CD14-positive monocyte (primary cell): ENCODE results near the gene ITK. TPM values are rescaled to one million over a fixed set of nuclear protein-coding genes. Genes with fewer than 3 reads are reported as not detected.

Source experiments
- DNase-seq, 3 donors: peaks; one replicate each; pipeline ENCODE4 v3.0.0-alpha.2; 2011 to 2022
- H2AFZ ChIP-seq: 2 replicates; pipeline ENCODE4 v1.6.0; 2012; ENCODE audit warnings: mild to moderate bottlenecking, low read depth, low read length, inconsistent platforms; ENCODE audit not compliant: insufficient read depth, poor library complexity, severe bottlenecking
- H3K27ac ChIP-seq, 2 donors: 1 replicate in 1 of 2; 2 replicates in 1 of 2; pipeline ENCODE4 v1.5.1; 2012 to 2013; ENCODE audit warnings: low read length in 2 of 2, control low read depth in 1 of 2, inconsistent platforms in 1 of 2, low read depth in 1 of 2, mild to moderate bottlenecking in 1 of 2
- H3K27me3 ChIP-seq, 2 donors: one replicate each; pipeline versions ENCODE4 v1.6.0 to v1.6.1; 2011 to 2013; ENCODE audit warnings: low read length in 2 of 2; ENCODE audit not compliant: control insufficient read depth in 2 of 2, insufficient read depth in 2 of 2
- H3K36me3 ChIP-seq, 2 donors: replicated peaks in 1 of 2; 1 replicate in 1 of 2; 2 replicates in 1 of 2; pipeline versions ENCODE4 v1.5.1 to v1.6.1; 2012 to 2013; ENCODE audit warnings: low read length in 2 of 2, control low read depth in 1 of 2, inconsistent platforms in 1 of 2, mild to moderate bottlenecking in 1 of 2; ENCODE audit not compliant: insufficient read depth in 2 of 2, control insufficient read depth in 1 of 2
- H3K4me1 ChIP-seq, 2 donors: 1 replicate in 1 of 2; 2 replicates in 1 of 2; pipeline versions ENCODE4 v1.5.1 to v1.6.1; 2012 to 2013; ENCODE audit warnings: low read length in 2 of 2, control low read depth in 1 of 2, inconsistent platforms in 1 of 2, mild to moderate bottlenecking in 1 of 2, moderate library complexity in 1 of 2; ENCODE audit not compliant: insufficient read depth in 2 of 2, control insufficient read depth in 1 of 2
- H3K4me2 ChIP-seq: replicated peaks from 2 replicates; pipeline ENCODE3; 2012; ENCODE audit warnings: low read length, moderate library complexity, mild to moderate bottlenecking; ENCODE audit not compliant: poor library complexity, severe bottlenecking; ENCODE audit errors: extremely low read depth
- H3K4me3 ChIP-seq, 3 experiments: fragments of 200-600 bp in 1 of 3; sonication (generic) in 1 of 3; replicated peaks in 1 of 3; 1 replicate in 2 of 3; 2 replicates in 1 of 3; pipeline ENCODE4 v1.5.1; 2011 to 2013; ENCODE audit warnings: low read length in 3 of 3, mild to moderate bottlenecking in 3 of 3, control low read depth in 2 of 3, low read depth in 2 of 3, inconsistent platforms in 1 of 3, moderate library complexity in 1 of 3
- H3K79me2 ChIP-seq: 2 replicates; pipeline ENCODE4 v1.6.0; 2012; ENCODE audit warnings: mild to moderate bottlenecking, control low read depth, inconsistent platforms, low read length, moderate library complexity; ENCODE audit not compliant: insufficient read depth
- H3K9ac ChIP-seq: 2 replicates; pipeline ENCODE4 v1.6.0; 2017; ENCODE audit warnings: low read length, mild to moderate bottlenecking; ENCODE audit not compliant: insufficient read depth, poor library complexity, severe bottlenecking
- H3K9me3 ChIP-seq, 2 donors: replicated peaks in 1 of 2; 1 replicate in 1 of 2; 2 replicates in 1 of 2; pipeline versions ENCODE4 v1.5.1 to v1.6.1; 2012 to 2013; ENCODE audit warnings: low read length in 2 of 2, control low read depth in 1 of 2; ENCODE audit not compliant: control insufficient read depth in 1 of 2, insufficient read depth in 1 of 2
- H4K20me1 ChIP-seq: 2 replicates; pipeline ENCODE4 v1.6.0; 2012; ENCODE audit warnings: mild to moderate bottlenecking, low read length, control low read depth, moderate library complexity; ENCODE audit not compliant: insufficient read depth
- H3K27ac Mint-ChIP-seq, 7 donors: one replicate each; pipeline ENCODE4 v1.8.0; 2020; ENCODE audit warnings: mild to moderate bottlenecking in 7 of 7, mixed read lengths in 7 of 7, moderate library complexity in 6 of 7, inconsistent platforms in 2 of 7
- H3K27me3 Mint-ChIP-seq, 3 donors: one replicate each; pipeline ENCODE4 v1.8.0; 2021 to 2022; ENCODE audit warnings: low read depth in 3 of 3, mild to moderate bottlenecking in 3 of 3, mixed read lengths in 3 of 3, moderate library complexity in 3 of 3, inconsistent platforms in 1 of 3
- H3K36me3 Mint-ChIP-seq, 2 donors: one replicate each; pipeline ENCODE4 v1.8.0; 2020; ENCODE audit warnings: mixed read lengths in 2 of 2, inconsistent platforms in 1 of 2, mild to moderate bottlenecking in 1 of 2
- H3K4me1 Mint-ChIP-seq: one replicate; pipeline ENCODE4 v1.8.0; 2020; ENCODE audit warnings: mild to moderate bottlenecking, mixed read lengths
- H3K4me3 Mint-ChIP-seq, 2 donors: one replicate each; pipeline ENCODE4 v1.8.0; 2020; ENCODE audit warnings: mild to moderate bottlenecking in 2 of 2, mixed read lengths in 2 of 2, moderate library complexity in 1 of 2
- H3K9me3 Mint-ChIP-seq, 7 donors: one replicate each; pipeline ENCODE4 v1.8.0; 2020 to 2022; ENCODE audit warnings: mixed read lengths in 7 of 7, mild to moderate bottlenecking in 6 of 7, moderate library complexity in 6 of 7, inconsistent platforms in 2 of 7
- WGBS: methylation state at CpG from one replicate; pipeline ENCODE4 v1.1.5; 2013; ENCODE audit warnings: missing lambda C conversion rate; ENCODE audit not compliant: insufficient coverage; 5-methylcytosine and 5-hydroxymethylcytosine counted together
- intact Hi-C, 2 donors: fragments of 100-400 bp; cut with micrococcal nuclease; formaldehyde crosslinking; loops; one replicate each; pipeline versions ENCODE4 v1.15.0 to v1.15.1; 2023
- polyA plus RNA-seq, 3 donors: library from polyadenylated mRNA; depleted of rRNA in 1 of 3; unstranded in 2 of 3; stranded (reverse) in 1 of 3; fragments of 300-500 nt in 2 of 3; fragments of >200 nt in 1 of 3; fragmentation: Illumina TruSeq in 2 of 3; gene quantifications; 1 replicate in 2 of 3; 2 replicates in 1 of 3; pipeline ENCODE4 v1.2.3, GENCODE V29; 2012 to 2021
- TF ChIP-seq, protein P1 (sequence below): fragments of 200-600 bp; IDR thresholded peaks from one replicate; pipeline ENCODE4 v1.8.0; 2022; ENCODE audit warnings: antibody characterized with exemption, mild to moderate bottlenecking

Gene ITK
- polyA plus RNA-seq, 3 donors: 0.03 to 0.60 (median 0.39) TPM

GRCh38 chr5:157282150-157282549, 101.5 kb downstream of the ITK start:
- no peak overlapping the region for H3K4me3 ChIP-seq
- intact Hi-C loops: no loop called here

GRCh38 chr5:157283434-157283833, 102.8 kb downstream of the ITK start:
- Mint-ChIP-seq H3K9me3 (no peaks in the 10 kb centered on the region), H3K36me3 (peaks cover 23 to 27% of the 10 kb centered on the region in 2 donors), H3K27ac (no peak overlapping the region), H3K4me3 (no peak overlapping the region), H3K4me1 (peaks cover 27% of the 10 kb centered on the region), H3K27me3 (no peaks in the 10 kb centered on the region)
- intact Hi-C loops: no loop called here
- Histone ChIP-seq H3K27ac (no peak overlapping the region), H3K4me3 (no peak overlapping the region), H3K4me2 (no peak overlapping the region), H4K20me1 (peaks cover 23% of the 10 kb centered on the region), H3K4me1 (peaks cover 21 to 32% of the 10 kb centered on the region in 2 donors), H3K36me3 (peaks cover 19 to 32% of the 10 kb centered on the region in 2 donors), H3K9me3 (no peaks in the 10 kb centered on the region), H3K27me3 (no peaks in the 10 kb centered on the region), H3K79me2 (peaks cover 27% of the 10 kb centered on the region), H2AFZ (no peak overlapping the region), H3K9ac (no peak overlapping the region)
- 46% methylated on average over 2 of the region's 3 CpGs for WGBS
- TF ChIP-seq, protein P1, sequence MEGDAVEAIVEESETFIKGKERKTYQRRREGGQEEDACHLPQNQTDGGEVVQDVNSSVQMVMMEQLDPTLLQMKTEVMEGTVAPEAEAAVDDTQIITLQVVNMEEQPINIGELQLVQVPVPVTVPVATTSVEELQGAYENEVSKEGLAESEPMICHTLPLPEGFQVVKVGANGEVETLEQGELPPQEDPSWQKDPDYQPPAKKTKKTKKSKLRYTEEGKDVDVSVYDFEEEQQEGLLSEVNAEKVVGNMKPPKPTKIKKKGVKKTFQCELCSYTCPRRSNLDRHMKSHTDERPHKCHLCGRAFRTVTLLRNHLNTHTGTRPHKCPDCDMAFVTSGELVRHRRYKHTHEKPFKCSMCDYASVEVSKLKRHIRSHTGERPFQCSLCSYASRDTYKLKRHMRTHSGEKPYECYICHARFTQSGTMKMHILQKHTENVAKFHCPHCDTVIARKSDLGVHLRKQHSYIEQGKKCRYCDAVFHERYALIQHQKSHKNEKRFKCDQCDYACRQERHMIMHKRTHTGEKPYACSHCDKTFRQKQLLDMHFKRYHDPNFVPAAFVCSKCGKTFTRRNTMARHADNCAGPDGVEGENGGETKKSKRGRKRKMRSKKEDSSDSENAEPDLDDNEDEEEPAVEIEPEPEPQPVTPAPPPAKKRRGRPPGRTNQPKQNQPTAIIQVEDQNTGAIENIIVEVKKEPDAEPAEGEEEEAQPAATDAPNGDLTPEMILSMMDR: no peak
- DNase-seq: peak in 2 of 3 donors; percentile 24 to 25

More at GRCh38 chr5:157282150-157282549, 101.5 kb downstream of the ITK start:
- no peak overlapping the region for H3K9ac ChIP-seq
- H3K4me1 ChIP-seq: peaks cover 21 to 32% of the 10 kb centered on the region in 2 donors
- Mint-ChIP-seq H3K27ac (peak overlapping the region in 2 of 7 donors; percentile 22 to 79), H3K9me3 (no peaks in the 10 kb centered on the region), H3K4me3 (no peak overlapping the region), H3K27me3 (no peaks in the 10 kb centered on the region), H3K36me3 (peaks cover 12 to 15% of the 10 kb centered on the region in 2 donors), H3K4me1 (peaks cover 27% of the 10 kb centered on the region)
- H3K36me3 ChIP-seq: peaks cover 12 to 19% of the 10 kb centered on the region in 2 donors
- no peak for DNase-seq
- peaks cover 27% of the 10 kb centered on the region for H3K79me2 ChIP-seq
- no peaks in the 10 kb centered on the region for H3K9me3 ChIP-seq
- no peak overlapping the region for H2AFZ ChIP-seq
- H4K20me1 ChIP-seq: peaks cover 23% of the 10 kb centered on the region
- H3K27ac ChIP-seq: no peak overlapping the region
- TF ChIP-seq, protein P1: no peak
- no peaks in the 10 kb centered on the region for H3K27me3 ChIP-seq
- no peak overlapping the region for H3K4me2 ChIP-seq
